ENCODE results near the gene IBTK. TPM values are rescaled to one million over a fixed set of nuclear protein-coding genes. Genes with fewer than 3 reads are reported as not detected.

The IBTK gene
- total RNA-seq, result 72.6 and 81.0 TPM in 2 replicates

GRCh38 chr6:82247505-82248272 is at the start of gene IBTK:
Gene IBTK, minus strand, starts transcription at chr6:82247744. Its CDS starts 7,258 bp downstream, at chr6:82240486.

Small RNAs within 50 kb of the gene (small RNA-seq; reads per million reads assigned to genes)
- gene RNU6-130P, result not detected

Other genes starting within 250 kb of the IBTK start
- 34.9 and 35.9 TPM in 2 replicates for gene TPBG, start 116.1 kb upstream of the IBTK start, total RNA-seq

Data from articular chondrocyte of knee joint (primary cell).